Measurements from ENCODE around the gene CSRNP3.

- TF ChIP-seq CTCF (IDR thresholded peaks at IDR 0.05; ENCODE audit: poor library complexity), result no peak
- TF ChIP-seq EZH2phosphoT487 (IDR thresholded peaks at IDR 0.05; ENCODE audit: low read depth, severe bottlenecking, unreplicated experiment), result no peak
- TF ChIP-seq EZH2 (IDR thresholded peaks at IDR 0.05; ENCODE audit: borderline replicate concordance), result no peak
These were observed 40.6 kb upstream of the CSRNP3 start for GRCh38 chr2:165428926-165429325.

All from hepatocyte (in vitro differentiated cells).